Stimulated activated CD4-positive, alpha-beta T cell treated with anti-CD3 and anti-CD28 coated beads, Interleukin-1b, Interleukin-23, amount 100 ng/mL, for 1 hour (primary cell): ENCODE results near the gene SERPINF2.
"Not testable (repeated sequence)": the region's sequence is repeated elsewhere in the genome, so short reads cannot be mapped to it uniquely, and the experiment has no call there.

Experiments used
- DNase-seq, 2 donors: peaks; one replicate each; pipeline ENCODE4 v3.0.0-alpha.2; 2020; ENCODE audit warnings: low read depth in 2 of 2

Gene SERPINF2

GRCh38 chr17:1716076-1716911 is 26.4 kb upstream of the SERPINF2 start:
- peak; percentile 99 to 100 for DNase-seq

- peak; percentile 57 to 60 for DNase-seq
Observed at GRCh38 chr17:1716912-1717695, 25.6 kb upstream of the SERPINF2 start.

- no peak for DNase-seq
Observed at GRCh38 chr17:1718362-1719165, 24.1 kb upstream of the SERPINF2 start.

GRCh38 chr17:1720856-1721386 is 21.8 kb upstream of the SERPINF2 start:
- peak; percentile 50 to 55 for DNase-seq

- not testable (repeated sequence) for DNase-seq
Observed at GRCh38 chr17:1722022-1722421, 20.6 kb upstream of the SERPINF2 start.

GRCh38 chr17:1724351-1724868 is 18.3 kb upstream of the SERPINF2 start, which contains the start of gene WDR81:
Gene WDR81 (plus strand): TSS chr17:1724704. CDS start chr17:1724960, 256 bp downstream.
- peak; percentile 70 to 71 for DNase-seq

- no peak for DNase-seq
Observed at GRCh38 chr17:1724869-1725641, 17.6 kb upstream of the SERPINF2 start.

- no peak for DNase-seq
Observed at GRCh38 chr17:1725642-1726511, 16.8 kb upstream of the SERPINF2 start.

GRCh38 chr17:1726626-1727257 is 15.9 kb upstream of the SERPINF2 start:
- no peak for DNase-seq

- DNase-seq = no peak
Observed at GRCh38 chr17:1727258-1727789, 15.3 kb upstream of the SERPINF2 start.

GRCh38 chr17:1727876-1728630 is 14.6 kb upstream of the SERPINF2 start:
- no peak for DNase-seq

- DNase-seq = no peak
Observed at GRCh38 chr17:1729966-1730325, 12.7 kb upstream of the SERPINF2 start.

- DNase-seq = no peak
Observed at GRCh38 chr17:1730326-1731193, 12.1 kb upstream of the SERPINF2 start.

- no peak for DNase-seq
Observed at GRCh38 chr17:1731194-1731506, 11.5 kb upstream of the SERPINF2 start.

GRCh38 chr17:1732241-1732832 is 10.3 kb upstream of the SERPINF2 start:
- DNase-seq = no peak

GRCh38 chr17:1732833-1733321 is 9.8 kb upstream of the SERPINF2 start:
- no peak for DNase-seq

- DNase-seq = no peak
Observed at GRCh38 chr17:1733759-1734158, 8.9 kb upstream of the SERPINF2 start.
